CD14-positive monocyte (primary cell): ENCODE data around the gene EVL. TPM values are rescaled to one million over a fixed set of nuclear protein-coding genes. Genes with fewer than 3 reads are reported as not detected.
A peak's percentile ranks its signal among the peaks of the same experiment; 100 is the strongest.

Experiments
- DNase-seq, 3 donors: peaks; one replicate each; pipeline ENCODE4 v3.0.0-alpha.2; 2011 to 2022
- H2AFZ ChIP-seq: 2 replicates; pipeline ENCODE4 v1.6.0; 2012; ENCODE audit warnings: mild to moderate bottlenecking, low read depth, low read length, inconsistent platforms; ENCODE audit not compliant: insufficient read depth, poor library complexity, severe bottlenecking
- H3K27ac ChIP-seq, 2 donors: 1 replicate in 1 of 2; 2 replicates in 1 of 2; pipeline ENCODE4 v1.5.1; 2012 to 2013; ENCODE audit warnings: low read length in 2 of 2, control low read depth in 1 of 2, inconsistent platforms in 1 of 2, low read depth in 1 of 2, mild to moderate bottlenecking in 1 of 2
- H3K27me3 ChIP-seq, 2 donors: one replicate each; pipeline versions ENCODE4 v1.6.0 to v1.6.1; 2011 to 2013; ENCODE audit warnings: low read length in 2 of 2; ENCODE audit not compliant: control insufficient read depth in 2 of 2, insufficient read depth in 2 of 2
- H3K36me3 ChIP-seq, 2 donors: replicated peaks in 1 of 2; 1 replicate in 1 of 2; 2 replicates in 1 of 2; pipeline versions ENCODE4 v1.5.1 to v1.6.1; 2012 to 2013; ENCODE audit warnings: low read length in 2 of 2, control low read depth in 1 of 2, inconsistent platforms in 1 of 2, mild to moderate bottlenecking in 1 of 2; ENCODE audit not compliant: insufficient read depth in 2 of 2, control insufficient read depth in 1 of 2
- H3K4me1 ChIP-seq, 2 donors: 1 replicate in 1 of 2; 2 replicates in 1 of 2; pipeline versions ENCODE4 v1.5.1 to v1.6.1; 2012 to 2013; ENCODE audit warnings: low read length in 2 of 2, control low read depth in 1 of 2, inconsistent platforms in 1 of 2, mild to moderate bottlenecking in 1 of 2, moderate library complexity in 1 of 2; ENCODE audit not compliant: insufficient read depth in 2 of 2, control insufficient read depth in 1 of 2
- H3K4me2 ChIP-seq: replicated peaks from 2 replicates; pipeline ENCODE3; 2012; ENCODE audit warnings: low read length, moderate library complexity, mild to moderate bottlenecking; ENCODE audit not compliant: poor library complexity, severe bottlenecking; ENCODE audit errors: extremely low read depth
- H3K4me3 ChIP-seq, 3 experiments: fragments of 200-600 bp in 1 of 3; sonication (generic) in 1 of 3; replicated peaks in 1 of 3; 1 replicate in 2 of 3; 2 replicates in 1 of 3; pipeline ENCODE4 v1.5.1; 2011 to 2013; ENCODE audit warnings: low read length in 3 of 3, mild to moderate bottlenecking in 3 of 3, control low read depth in 2 of 3, low read depth in 2 of 3, inconsistent platforms in 1 of 3, moderate library complexity in 1 of 3
- H3K79me2 ChIP-seq: 2 replicates; pipeline ENCODE4 v1.6.0; 2012; ENCODE audit warnings: mild to moderate bottlenecking, control low read depth, inconsistent platforms, low read length, moderate library complexity; ENCODE audit not compliant: insufficient read depth
- H3K9ac ChIP-seq: 2 replicates; pipeline ENCODE4 v1.6.0; 2017; ENCODE audit warnings: low read length, mild to moderate bottlenecking; ENCODE audit not compliant: insufficient read depth, poor library complexity, severe bottlenecking
- H3K9me3 ChIP-seq, 2 donors: replicated peaks in 1 of 2; 1 replicate in 1 of 2; 2 replicates in 1 of 2; pipeline versions ENCODE4 v1.5.1 to v1.6.1; 2012 to 2013; ENCODE audit warnings: low read length in 2 of 2, control low read depth in 1 of 2; ENCODE audit not compliant: control insufficient read depth in 1 of 2, insufficient read depth in 1 of 2
- H4K20me1 ChIP-seq: 2 replicates; pipeline ENCODE4 v1.6.0; 2012; ENCODE audit warnings: mild to moderate bottlenecking, low read length, control low read depth, moderate library complexity; ENCODE audit not compliant: insufficient read depth
- H3K27ac Mint-ChIP-seq, 7 donors: one replicate each; pipeline ENCODE4 v1.8.0; 2020; ENCODE audit warnings: mild to moderate bottlenecking in 7 of 7, mixed read lengths in 7 of 7, moderate library complexity in 6 of 7, inconsistent platforms in 2 of 7
- H3K27me3 Mint-ChIP-seq, 3 donors: one replicate each; pipeline ENCODE4 v1.8.0; 2021 to 2022; ENCODE audit warnings: low read depth in 3 of 3, mild to moderate bottlenecking in 3 of 3, mixed read lengths in 3 of 3, moderate library complexity in 3 of 3, inconsistent platforms in 1 of 3
- H3K36me3 Mint-ChIP-seq, 2 donors: one replicate each; pipeline ENCODE4 v1.8.0; 2020; ENCODE audit warnings: mixed read lengths in 2 of 2, inconsistent platforms in 1 of 2, mild to moderate bottlenecking in 1 of 2
- H3K4me1 Mint-ChIP-seq: one replicate; pipeline ENCODE4 v1.8.0; 2020; ENCODE audit warnings: mild to moderate bottlenecking, mixed read lengths
- H3K4me3 Mint-ChIP-seq, 2 donors: one replicate each; pipeline ENCODE4 v1.8.0; 2020; ENCODE audit warnings: mild to moderate bottlenecking in 2 of 2, mixed read lengths in 2 of 2, moderate library complexity in 1 of 2
- H3K9me3 Mint-ChIP-seq, 7 donors: one replicate each; pipeline ENCODE4 v1.8.0; 2020 to 2022; ENCODE audit warnings: mixed read lengths in 7 of 7, mild to moderate bottlenecking in 6 of 7, moderate library complexity in 6 of 7, inconsistent platforms in 2 of 7
- CTCF ChIP-seq: fragments of 200-600 bp; IDR thresholded peaks from one replicate; pipeline ENCODE4 v1.8.0; 2022; ENCODE audit warnings: antibody characterized with exemption, mild to moderate bottlenecking
- WGBS: methylation state at CpG from one replicate; pipeline ENCODE4 v1.1.5; 2013; ENCODE audit warnings: missing lambda C conversion rate; ENCODE audit not compliant: insufficient coverage; 5-methylcytosine and 5-hydroxymethylcytosine counted together
- intact Hi-C, 2 donors: fragments of 100-400 bp; cut with micrococcal nuclease; formaldehyde crosslinking; loops; one replicate each; pipeline versions ENCODE4 v1.15.0 to v1.15.1; 2023
- polyA plus RNA-seq, 3 donors: library from polyadenylated mRNA; depleted of rRNA in 1 of 3; unstranded in 2 of 3; stranded (reverse) in 1 of 3; fragments of 300-500 nt in 2 of 3; fragments of >200 nt in 1 of 3; fragmentation: Illumina TruSeq in 2 of 3; gene quantifications; 1 replicate in 2 of 3; 2 replicates in 1 of 3; pipeline ENCODE4 v1.2.3, GENCODE V29; 2012 to 2021
- small RNA-seq: library from RNA; depleted of rRNA; stranded (forward); fragments of <200 nt; gene quantifications from one replicate; pipeline ENCODE3, GENCODE V24; 2012; ENCODE audit warnings: low read depth; ENCODE audit not compliant: insufficient read length

EVL gene
- polyA plus RNA-seq, 3 donors: 3.2 to 131 (median 6.7) TPM

GRCh38 chr14:100192672-100193416, 127.6 kb downstream of the EVL start:
- no peaks in the 10 kb centered on the region for H3K79me2 ChIP-seq
- peak; percentile 94 for TF ChIP-seq CTCF
- H3K9me3 ChIP-seq: no peaks in the 10 kb centered on the region
- H3K4me1 Mint-ChIP-seq: peaks cover 12% of the 10 kb centered on the region
- peaks cover 13 to 24% of the 10 kb centered on the region in 2 donors for H3K4me1 ChIP-seq
- H3K4me2 ChIP-seq: peak overlapping the region; percentile 75
- no peaks in the 10 kb centered on the region for H3K27me3 Mint-ChIP-seq
- intact Hi-C loops: loop anchor here (2.0 to 10.0 kb wide), 5 partner anchors 46 to 508 kb away; partner anchors contain the start of genes CYP46A1 (in 1 of the 2) and YY1 (in 1 of the 2)
- H4K20me1 ChIP-seq: no peaks in the 10 kb centered on the region
- H3K27me3 ChIP-seq: no peaks in the 10 kb centered on the region
- peak overlapping the region; percentile 85 to 95 (median 91) for H3K27ac Mint-ChIP-seq
- H3K9ac ChIP-seq: peak overlapping the region; percentile 87
- peak overlapping the region; percentile 36 to 70 (median 64) for H3K4me3 ChIP-seq
- H2AFZ ChIP-seq: peak overlapping the region; percentile 100
- WGBS: under 1% methylated on average over 60 of the region's 62 CpGs
- H3K27ac ChIP-seq: peak overlapping the region; percentile 73 to 94
- H3K9me3 Mint-ChIP-seq: peaks cover 0 to 3% (median 0%) of the 10 kb centered on the region in 7 donors
- H3K36me3 Mint-ChIP-seq: no peaks in the 10 kb centered on the region
- H3K4me3 Mint-ChIP-seq: peak overlapping the region; percentile 81 to 88
- H3K36me3 ChIP-seq: no peaks in the 10 kb centered on the region
- peak; percentile 98 to 99 (median 99) for DNase-seq

Small RNA genes lying within 50 kb of the gene (small RNA-seq; reads per million reads assigned to genes)
- not detected for gene MIR151B
- gene MIR342: 1,756 reads per million, percentile 99 among the genes with 10 or more reads in this experiment

Other genes starting within 250 kb of the EVL start
- under 1 TPM in 2 of 3 donors, not detected in 1; 0.07 to 0.36 TPM for gene DEGS2, start 94.2 kb downstream of the EVL start, polyA plus RNA-seq
- 10 to 100 TPM; 13.3 to 35.2 (median 15.7) TPM for gene YY1, start 173.7 kb downstream of the EVL start, polyA plus RNA-seq
- gene SLC25A29, start 241.0 kb downstream of the EVL start, polyA plus RNA-seq: 100 to 1,000 TPM in 1 of 3 donors, 10 to 100 TPM in 2; 16.9 to 114 (median 33.3) TPM